H1 (cell line): Measurements from ENCODE around the gene USP36. TPM values are rescaled to one million over a fixed set of nuclear protein-coding genes. Genes with fewer than 3 reads are reported as not detected.

Experiments used
- CTCF ChIA-PET: fragments of 300-600 bp; sonication (Branson Sonifier 250); formaldehyde crosslinking; loops from one replicate; lab custom pipeline; 2021; ENCODE audit not compliant: partially characterized antibody; lab: Charles Lee
- POLR2A ChIA-PET: fragments of 300-600 bp; sonication (Branson Sonifier 250); formaldehyde crosslinking; loops from one replicate; lab custom pipeline; 2021; ENCODE audit warnings: inconsistent platforms; ENCODE audit not compliant: partially characterized antibody; lab: Charles Lee
- DNase-seq, 2 experiments: peaks; one replicate each; pipeline versions ENCODE4 v3.0.0 to v3.0.0-alpha.2; 2010 to 2022; ENCODE audit warnings: low spot score in 2 of 2, low read depth in 1 of 2, mixed read lengths in 1 of 2
- FAIRE-seq: peaks from 2 replicates; lab custom pipeline; 2011; peaks lifted over from hg19 to GRCh38; lab: Jason Lieb, UNC
- H2AFZ ChIP-seq: 2 replicates; pipeline ENCODE4 v1.8.1; 2012; ENCODE audit warnings: low read length, inconsistent platforms
- H2AK5ac ChIP-seq: 2 replicates; pipeline ENCODE4 v1.6.1; 2013; ENCODE audit warnings: low read depth, low read length
- H2BK120ac ChIP-seq: replicated peaks from 2 replicates; pipeline ENCODE3; 2013; ENCODE audit warnings: low read depth, low read length, inconsistent platforms
- H2BK12ac ChIP-seq: 2 replicates; pipeline ENCODE4 v1.6.1; 2013; ENCODE audit warnings: low read depth, low read length
- H2BK15ac ChIP-seq: 2 replicates; pipeline ENCODE4 v1.6.1; 2013; ENCODE audit warnings: low read length
- H2BK20ac ChIP-seq: 2 replicates; pipeline ENCODE4 v1.6.1; 2013; ENCODE audit warnings: low read length
- H2BK5ac ChIP-seq: 2 replicates; pipeline ENCODE4 v1.6.1; 2013; ENCODE audit warnings: low read depth, low read length
- H3K14ac ChIP-seq: 2 replicates; pipeline ENCODE4 v1.6.1; 2013; ENCODE audit warnings: inconsistent platforms; ENCODE audit not compliant: insufficient read length
- H3K18ac ChIP-seq: 2 replicates; pipeline ENCODE4 v1.6.1; 2013; ENCODE audit warnings: low read length; ENCODE audit errors: extremely low read depth
- H3K23ac ChIP-seq: 2 replicates; pipeline ENCODE4 v1.6.1; 2013; ENCODE audit warnings: inconsistent platforms; ENCODE audit not compliant: insufficient read length
- H3K23me2 ChIP-seq: 2 replicates; pipeline ENCODE4 v1.6.1; 2013; ENCODE audit warnings: low read depth, low read length
- H3K27ac ChIP-seq: 2 replicates; pipeline ENCODE4 v1.6.1; 2011; ENCODE audit warnings: low read depth, low read length, inconsistent platforms
- H3K27me3 ChIP-seq, 4 experiments: replicated peaks in 1 of 4; 1 replicate in 1 of 4; 2 replicates in 3 of 4; pipeline versions ENCODE4 v1.6.1 to v1.8.1; 2011 to 2013; ENCODE audit warnings: low read length in 3 of 4, mild to moderate bottlenecking in 3 of 4, inconsistent platforms in 2 of 4, mixed read lengths in 2 of 4, moderate library complexity in 1 of 4; ENCODE audit not compliant: control insufficient read depth in 3 of 4, insufficient read depth in 3 of 4; ENCODE audit errors: extremely low read depth in 1 of 4
- H3K36me3 ChIP-seq, 4 experiments: 2 replicates each; pipeline versions ENCODE4 v1.6.1 to v1.8.1; 2011 to 2013; ENCODE audit warnings: mild to moderate bottlenecking in 4 of 4, low read length in 3 of 4, moderate library complexity in 2 of 4, control low read depth in 1 of 4, inconsistent platforms in 1 of 4; ENCODE audit not compliant: insufficient read depth in 4 of 4, control insufficient read depth in 2 of 4
- H3K4ac ChIP-seq: replicated peaks from 2 replicates; pipeline ENCODE3; 2013; ENCODE audit warnings: low read length, low read depth, mixed read lengths, inconsistent platforms; ENCODE audit not compliant: insufficient read length
- H3K4me1 ChIP-seq, 4 experiments: replicated peaks in 1 of 4; 1 replicate in 1 of 4; 2 replicates in 3 of 4; pipeline versions ENCODE4 v1.6.1 to v1.8.1; 2011 to 2013; ENCODE audit warnings: low read length in 3 of 4, inconsistent platforms in 2 of 4, mixed read lengths in 1 of 4; ENCODE audit not compliant: insufficient read depth in 4 of 4, control insufficient read depth in 3 of 4
- H3K4me2 ChIP-seq, 2 experiments: 2 replicates each; pipeline versions ENCODE4 v1.6.1 to v1.8.1; 2011 to 2013; ENCODE audit warnings: low read depth in 2 of 2, low read length in 2 of 2, control low read depth in 1 of 2, inconsistent platforms in 1 of 2, mild to moderate bottlenecking in 1 of 2; ENCODE audit not compliant: insufficient read depth in 1 of 2
- H3K4me3 ChIP-seq, 4 experiments: fragments of 200-600, 300-600 bp in 1 of 4; sonication (generic), shearing (Covaris generic), sonication (Bioruptor Twin) in 1 of 4; 2 replicates each; pipeline versions ENCODE4 v1.5.1 to v1.8.1; 2011 to 2016; ENCODE audit warnings: low read length in 4 of 4, low read depth in 3 of 4, control low read depth in 2 of 4, inconsistent platforms in 2 of 4, mild to moderate bottlenecking in 2 of 4, mixed read lengths in 1 of 4, moderate library complexity in 1 of 4; ENCODE audit not compliant: insufficient read depth in 2 of 4; ENCODE audit errors: extremely low read depth in 1 of 4
- H3K56ac ChIP-seq: replicated peaks from 2 replicates; pipeline ENCODE3; 2013; ENCODE audit warnings: low read depth, mild to moderate bottlenecking, mixed read lengths, low read length, inconsistent platforms; ENCODE audit not compliant: insufficient read length
- H3K79me1 ChIP-seq: 2 replicates; pipeline ENCODE4 v1.6.1; 2013; ENCODE audit warnings: low read depth, low read length, control low read depth
- H3K79me2 ChIP-seq, 2 experiments: 2 replicates each; pipeline versions ENCODE4 v1.6.1 to v1.8.1; 2012 to 2013; ENCODE audit warnings: low read length in 2 of 2, mild to moderate bottlenecking in 2 of 2, inconsistent platforms in 1 of 2; ENCODE audit not compliant: insufficient read depth in 2 of 2, control insufficient read depth in 1 of 2
- H3K9ac ChIP-seq, 4 experiments: replicated peaks in 1 of 4; 1 replicate in 1 of 4; 2 replicates in 3 of 4; pipeline versions ENCODE4 v1.6.1 to v1.8.1; 2011 to 2013; ENCODE audit warnings: low read depth in 3 of 4, low read length in 3 of 4, control low read depth in 2 of 4, mild to moderate bottlenecking in 2 of 4, moderate library complexity in 2 of 4, inconsistent platforms in 1 of 4; ENCODE audit errors: extremely low read depth in 1 of 4
- H3K9me3 ChIP-seq, 2 experiments: 2 replicates each; pipeline versions ENCODE4 v1.6.1 to v1.8.1; 2012 to 2013; ENCODE audit warnings: mild to moderate bottlenecking in 2 of 2, moderate library complexity in 2 of 2, control low read depth in 1 of 2, inconsistent platforms in 1 of 2, low read depth in 1 of 2, low read length in 1 of 2, mixed read lengths in 1 of 2; ENCODE audit not compliant: insufficient read depth in 2 of 2
- H4K20me1 ChIP-seq, 2 experiments: replicated peaks in 1 of 2; 2 replicates each; pipeline versions ENCODE3 to v1.8.1; 2011 to 2013; ENCODE audit warnings: inconsistent platforms in 2 of 2, low read length in 2 of 2, mild to moderate bottlenecking in 1 of 2; ENCODE audit not compliant: insufficient read depth in 2 of 2, control insufficient read depth in 1 of 2
- H4K5ac ChIP-seq: 2 replicates; pipeline ENCODE4 v1.6.1; 2013; ENCODE audit warnings: low read length, low read depth, mixed read lengths, inconsistent platforms; ENCODE audit not compliant: insufficient read length
- H4K8ac ChIP-seq: 2 replicates; pipeline ENCODE4 v1.8.0; 2013; ENCODE audit warnings: mild to moderate bottlenecking, moderate library complexity, low read length, inconsistent platforms; ENCODE audit not compliant: insufficient read depth; ENCODE audit errors: extremely low read depth
- H4K91ac ChIP-seq: replicated peaks from 2 replicates; pipeline ENCODE3; 2013; ENCODE audit warnings: low read length, mixed read lengths, inconsistent platforms; ENCODE audit not compliant: insufficient read length
- SAP30 ChIP-seq: fragments of 300-600 bp; sonication (generic); IDR thresholded peaks from 2 replicates; pipeline ENCODE4 v1.7.1; 2012; ENCODE audit warnings: low read length, moderate library complexity, mild to moderate bottlenecking, inconsistent platforms; ENCODE audit not compliant: insufficient read depth, insufficient replicate concordance
- WGBS, 2 experiments: shearing (Covaris generic) in 1 of 2; methylation state at CpG; one replicate each; pipeline versions ENCODE4 v1.1.6 to v1.1.7; 2013 to 2015; ENCODE audit warnings: low lambda C conversion rate in 2 of 2, mixed read lengths in 2 of 2, inconsistent platforms in 1 of 2, low coverage in 1 of 2, missing lambda C conversion rate in 1 of 2; ENCODE audit not compliant: insufficient replicate concordance in 2 of 2, insufficient coverage in 1 of 2, insufficient read length in 1 of 2; ENCODE audit errors: extremely low coverage in 1 of 2, missing lambda C conversion rate in 1 of 2; 5-methylcytosine and 5-hydroxymethylcytosine counted together
- polyA plus RNA-seq, 7 experiments: library from polyadenylated mRNA; depleted of rRNA in 3 of 7; stranded (reverse) in 5 of 7; unstranded in 2 of 7; fragments of >200 nt in 5 of 7; fragments of 200-250 nt in 2 of 7; gene quantifications; 1 replicate in 5 of 7; 2 replicates in 1 of 7; 4 replicates in 1 of 7; pipeline versions ENCODE4 v1.2.1 to v1.2.3, GENCODE V29; 2011 to 2013; ENCODE audit warnings: missing spikeins in 2 of 7, mixed read lengths in 2 of 7
- total RNA-seq: library from RNA; stranded (reverse); fragmentation: NEBNext Ultra II Directional; extraction: Animal tissue kit (Norgen Biotek cat#: 25700); gene quantifications from 2 replicates; pipeline ENCODE4 v1.2.1, GENCODE V29; 2021

Gene USP36
- total and polyA plus RNA-seq, 2 of the 8 experiments (the other 6 are each of a cell fraction or from before 2014, with no cell fraction given): 40.7 to 67.7 TPM

- Histone ChIP-seq H4K8ac (no peak overlapping the region), H4K5ac (no peak overlapping the region), H3K4me3 (no peak overlapping the region), H3K4me1 (peaks cover 0 to 6% (median 3%) of the 10 kb centered on the region in 4 experiments; a peak in 4 of 7 replicates), H4K91ac (no peak overlapping the region), H2BK5ac (no peak overlapping the region), H4K20me1 (peaks cover 0 to 4% of the 10 kb centered on the region in 2 experiments), H2AFZ (no peak overlapping the region), H3K18ac (no peak overlapping the region), H2BK120ac (no peak overlapping the region), H3K9ac (no peak overlapping the region), H3K23me2 (peaks cover under 1% of the 10 kb centered on the region; the same call in 1 of the 2 replicates)
- CTCF ChIA-PET: no interaction called here
- TF ChIP-seq SAP30: no peak
- TF ChIP-seq, all 59 proteins: peak for 0
- Histone ChIP-seq H3K23ac (no peak overlapping the region), H3K56ac (no peak overlapping the region), H3K27me3 (no peaks in the 10 kb centered on the region), H3K14ac (no peak overlapping the region), H2BK12ac (no peak overlapping the region), H3K27ac (no peak overlapping the region), H3K9me3 (no peaks in the 10 kb centered on the region; a peak in 1 of 4 replicates), H3K79me1 (peaks cover 6% of the 10 kb centered on the region), H3K4ac (no peak overlapping the region), H2AK5ac (no peak overlapping the region), H2BK15ac (no peak overlapping the region), H2BK20ac (no peak overlapping the region), H3K79me2 (peaks cover 0 to 4% of the 10 kb centered on the region in 2 experiments; a peak in 2 of 4 replicates), H3K36me3 (no peaks in the 10 kb centered on the region), H3K4me2 (no peak overlapping the region)
- POLR2A ChIA-PET: no interaction called here
- DNase-seq (no peak), FAIRE-seq (no peak)
- WGBS, 2 experiments: 88% methylated on average over 3 of the region's 3 CpGs; no CpG with 5 or more reads in 1 of the 2 experiments
Measured at GRCh38 chr17:78763561-78763960, 77.1 kb downstream of the USP36 start.
